Spinal cord (tissue), 10 donors: Measurements from ENCODE around the gene ZFP14. TPM values are rescaled to one million over a fixed set of nuclear protein-coding genes. Genes with fewer than 3 reads are reported as not detected.
"Not testable (repeated sequence)": the region's sequence is repeated elsewhere in the genome, so short reads cannot be mapped to it uniquely, and the experiment has no call there.

Source experiments
- DNase-seq, 6 donors: peaks; one replicate each; pipeline versions ENCODE4 v3.0.0 to v3.0.0-alpha.2; 2013 to 2015; ENCODE audit warnings: low spot score in 6 of 6, low read depth in 4 of 6
- H3K27ac ChIP-seq: one replicate; pipeline ENCODE4 v1.5.1; 2013; ENCODE audit warnings: low read depth, low read length, control low read depth
- H3K27me3 ChIP-seq: one replicate; pipeline ENCODE4 v1.6.1; 2013; ENCODE audit warnings: low read length; ENCODE audit not compliant: control insufficient read depth, insufficient read depth
- H3K36me3 ChIP-seq: one replicate; pipeline ENCODE4 v1.6.1; 2013; ENCODE audit warnings: low read length; ENCODE audit not compliant: control insufficient read depth, insufficient read depth
- H3K4me1 ChIP-seq: one replicate; pipeline ENCODE4 v1.6.1; 2013; ENCODE audit warnings: low read length; ENCODE audit not compliant: control insufficient read depth, insufficient read depth
- H3K4me3 ChIP-seq: one replicate; pipeline ENCODE4 v1.5.1; 2013; ENCODE audit warnings: low read depth, low read length, control low read depth
- H3K9me3 ChIP-seq: one replicate; pipeline ENCODE4 v1.6.1; 2013; ENCODE audit warnings: low read length; ENCODE audit not compliant: control insufficient read depth, insufficient read depth
- WGBS: methylation state at CpG from one replicate; pipeline ENCODE4 v1.1.5; 2013; ENCODE audit warnings: missing lambda C conversion rate; ENCODE audit not compliant: insufficient coverage; 5-methylcytosine and 5-hydroxymethylcytosine counted together
- polyA plus RNA-seq, 2 donors: library from polyadenylated mRNA; unstranded; fragments of 120-200 nt; gene quantifications; one replicate each; pipeline ENCODE4 v1.2.1, GENCODE V29; 2013; ENCODE audit not compliant: insufficient read length in 2 of 2
- total RNA-seq, 2 donors: library from RNA; depleted of rRNA in 1 of 2; stranded (reverse); fragments of 120-200 nt in 1 of 2; fragments of >200 nt in 1 of 2; gene quantifications; one replicate each; pipeline versions ENCODE4 v1.2.3 to v1.2.4, GENCODE V29; 2013 to 2014
- donor health status: healthy.

The ZFP14 gene
- total and polyA plus RNA-seq, 4 donors: 15.2 to 33.0 (median 16.5) TPM

DNA sequence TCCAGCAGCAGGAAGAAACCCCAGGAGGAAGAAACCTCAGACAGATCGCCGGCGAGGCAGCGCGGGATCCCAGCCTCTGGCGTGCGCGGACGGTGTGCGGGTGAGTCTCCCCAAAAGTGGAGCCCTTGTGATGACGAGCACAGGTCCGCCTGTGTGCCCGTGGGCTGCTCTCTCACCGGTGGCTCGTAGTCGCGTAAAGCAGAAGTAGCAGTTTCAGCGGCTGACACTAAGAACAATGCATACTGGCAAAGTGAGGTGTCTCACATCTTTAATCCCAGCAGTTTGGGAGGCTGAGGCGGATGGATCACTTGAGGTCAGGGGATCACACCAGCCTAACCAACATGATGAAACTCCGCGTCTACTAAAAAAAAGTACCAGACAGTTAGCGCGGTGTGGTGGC, 69.2 kb downstream of the ZFP14 start:
- H3K4me1 ChIP-seq, H3K27ac ChIP-seq, H3K27me3 ChIP-seq, H3K36me3 ChIP-seq, DNase-seq, H3K9me3 ChIP-seq, H3K4me3 ChIP-seq: not testable (repeated sequence)
- WGBS: no CpG with 5 or more reads among the region's 23 CpGs

DNA sequence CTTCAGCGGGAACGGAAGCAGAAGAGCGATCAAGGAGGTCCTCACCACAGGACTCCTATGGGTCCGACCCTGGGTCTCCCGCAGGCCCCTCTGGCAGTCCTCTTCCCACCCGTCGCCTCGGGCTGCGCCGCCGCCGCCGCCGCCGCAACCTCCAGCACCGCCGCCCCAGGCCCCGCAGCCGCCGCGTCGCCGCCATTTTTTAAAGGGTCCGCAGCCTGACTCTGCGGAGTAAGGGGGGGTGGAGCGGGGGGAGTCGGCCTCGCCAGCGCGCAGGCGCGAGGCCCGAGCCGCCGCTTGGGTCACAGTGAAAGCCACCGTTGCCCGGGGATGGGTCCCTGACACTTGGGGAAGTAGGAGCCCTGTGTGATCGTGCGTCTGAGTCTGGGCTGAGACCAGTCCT, 69.7 kb downstream of the ZFP14 start:
- not testable (repeated sequence) for H3K27me3 ChIP-seq, H3K4me1 ChIP-seq, H3K27ac ChIP-seq, H3K4me3 ChIP-seq, H3K9me3 ChIP-seq, H3K36me3 ChIP-seq
- 94% methylated on average over 21 of the region's 39 CpGs for WGBS
- peak in 2 of 6 donors; percentile 3 to 15 for DNase-seq

DNA sequence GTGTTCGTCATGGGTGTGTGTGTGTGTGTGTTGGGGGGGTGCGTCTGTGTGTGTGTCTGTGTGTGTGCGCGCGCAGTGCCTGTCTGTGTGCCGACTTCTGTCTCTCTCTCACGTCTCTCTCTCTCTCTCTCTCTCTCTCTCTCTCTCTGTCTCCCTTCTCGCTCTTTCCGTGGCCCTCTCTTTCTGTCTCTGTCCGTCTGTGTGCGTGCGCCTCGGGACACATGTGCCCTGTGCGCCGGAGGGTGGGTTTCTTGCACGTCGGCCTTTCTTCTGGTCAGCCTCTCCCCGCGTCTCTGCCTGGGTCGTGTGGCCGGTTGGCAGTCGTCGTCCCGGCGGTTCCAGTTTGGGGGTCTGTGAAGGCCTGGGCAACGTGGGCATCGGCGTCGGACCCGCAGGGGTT, 86.7 kb downstream of the ZFP14 start:
- not testable (repeated sequence) for H3K27me3 ChIP-seq, H3K4me3 ChIP-seq, DNase-seq, H3K27ac ChIP-seq, H3K9me3 ChIP-seq, H3K36me3 ChIP-seq, H3K4me1 ChIP-seq
- WGBS: no CpG with 5 or more reads among the region's 30 CpGs

Other genes with a start within 250 kb of the ZFP14 start
- gene CAPNS1, start 239.1 kb downstream of the ZFP14 start, total RNA-seq: 100 to 1,000 TPM; 200 to 421 TPM
- 100 to 1,000 TPM; 486 to 515 TPM for gene CAPNS1, start 239.1 kb downstream of the ZFP14 start, polyA plus RNA-seq
- 10 to 100 TPM in 1 of 2 donors, 1 to 10 TPM in 1; 5.8 to 20.5 TPM for gene COX7A1, start 226.8 kb downstream of the ZFP14 start, total RNA-seq
- 10 to 100 TPM in 1 of 2 donors, 1 to 10 TPM in 1; 9.7 to 22.2 TPM for gene COX7A1, start 226.8 kb downstream of the ZFP14 start, polyA plus RNA-seq
- 10 to 100 TPM; 12.1 to 12.9 TPM for gene ZNF565, start 164.5 kb downstream of the ZFP14 start, total RNA-seq
- 10 to 100 TPM in 1 of 2 donors, 1 to 10 TPM in 1; 9.7 to 11.0 TPM for gene ZNF565, start 164.5 kb downstream of the ZFP14 start, polyA plus RNA-seq
- 10 to 100 TPM; 86.3 to 93.2 TPM for gene ZNF146, start 164.1 kb downstream of the ZFP14 start, total RNA-seq
- gene ZNF146, start 164.1 kb downstream of the ZFP14 start, polyA plus RNA-seq: 10 to 100 TPM; 64.1 to 81.3 TPM
- gene ZFP82, start 39.4 kb upstream of the ZFP14 start, total RNA-seq: 10 to 100 TPM; 20.3 to 25.0 TPM
- gene ZFP82, start 39.4 kb upstream of the ZFP14 start, polyA plus RNA-seq: 10 to 100 TPM; 18.0 to 22.7 TPM
- gene ZNF566, start 110.4 kb upstream of the ZFP14 start, total RNA-seq: 10 to 100 TPM; 25.7 to 30.5 TPM
- gene ZNF566, start 110.4 kb upstream of the ZFP14 start, polyA plus RNA-seq: 10 to 100 TPM; 20.5 to 23.3 TPM
- 10 to 100 TPM; 34.9 to 45.7 TPM for gene ZNF260, start 149.1 kb upstream of the ZFP14 start, total RNA-seq
- 10 to 100 TPM; 21.9 to 35.4 TPM for gene ZNF260, start 149.1 kb upstream of the ZFP14 start, polyA plus RNA-seq
- 10 to 100 TPM; 27.7 to 41.9 TPM for gene ZNF529, start 194.1 kb upstream of the ZFP14 start, total RNA-seq
- 10 to 100 TPM; 30.7 to 36.0 TPM for gene ZNF529, start 194.1 kb upstream of the ZFP14 start, polyA plus RNA-seq
- gene ZNF382, start 226.1 kb upstream of the ZFP14 start, total RNA-seq: 10 to 100 TPM; 26.7 to 39.1 TPM
- 10 to 100 TPM; 17.2 to 22.3 TPM for gene ZNF382, start 226.1 kb upstream of the ZFP14 start, polyA plus RNA-seq